ENCODE data around the gene DDRGK1.

GRCh38 chr20:3199206-3199605 lies 5.3 kb downstream of the DDRGK1 start:
- TF ChIP-seq EZH2 (IDR thresholded peaks at IDR 0.05) (no peak), POLR2AphosphoS5 (IDR thresholded peaks at IDR 0.05; ENCODE audit: borderline replicate concordance, low read depth, low read length) (no peak), FOXP2 (optimal IDR thresholded peaks at IDR 0.05; ENCODE audit: control extremely low read depth, extremely low read length, insufficient read depth) (no peak)
